HCT116 (cell line): ENCODE measurements around the gene AFF1. TPM values are rescaled to one million over a fixed set of nuclear protein-coding genes. Genes with fewer than 3 reads are reported as not detected.

ENCODE experiments used
- ATAC-seq: fragments of 200-7000 bp; cut with Tn5 transposase; 2 replicates; pipeline ENCODE4 v1.9.1; 2020; ENCODE audit warnings: mild to moderate bottlenecking, moderate library complexity
- BruUV-seq: library from RNA; stranded (reverse); fragments of 400-500 nt; replicated peaks from 2 replicates; lab custom pipeline; 2021; lab: Mats Ljungman, UMichigan
- CTCF ChIA-PET: fragments of 300-600 bp; sonication (Branson Sonifier 250); formaldehyde crosslinking; loops from one replicate; lab custom pipeline; 2021; ENCODE audit warnings: antibody characterized with exemption; lab: Charles Lee
- POLR2A ChIA-PET: fragments of 300-600, 350-600 bp; sonication (Branson Sonifier 250); formaldehyde crosslinking; loops from one replicate; lab custom pipeline; 2021; ENCODE audit warnings: antibody characterized with exemption; lab: Charles Lee
- RAD21 ChIA-PET, 2 experiments: fragments of 300-600 bp; sonication (Branson Sonifier 250); formaldehyde crosslinking; loops; one replicate each; lab custom pipeline; 2023; ENCODE audit warnings: low total read pairs in 2 of 2; ENCODE audit not compliant: uncharacterized antibody in 2 of 2, unreplicated experiment in 2 of 2, low non-redundant PET in 1 of 2; lab: Charles Lee
- DNase-seq: peaks from one replicate; pipeline ENCODE4 v3.0.0-alpha.2; 2010; ENCODE audit warnings: low read depth, low spot score
- H2AFZ ChIP-seq: fragments of 200-600 bp; shearing (Covaris generic), sonication (generic); 2 replicates; pipeline ENCODE4 v1.6.1; 2017; ENCODE audit warnings: low read depth, mixed run types, mixed read lengths, antibody characterized with exemption, low read length; ENCODE audit not compliant: poor library complexity, severe bottlenecking
- H3K27ac ChIP-seq: 2 replicates; pipeline ENCODE4 v1.5.1; 2012; ENCODE audit warnings: low read depth, low read length
- H3K27me3 ChIP-seq: fragments of 200-600 bp; sonication (generic); 2 replicates; pipeline ENCODE4 v1.6.1; 2016; ENCODE audit warnings: mixed run types, low read length, mixed read lengths; ENCODE audit not compliant: insufficient read depth
- H3K36me3 ChIP-seq, 2 experiments: fragments of 200-500 bp in 1 of 2; fragments of 200-600 bp in 1 of 2; sonication (Bioruptor generic) in 1 of 2; sonication (generic) in 1 of 2; 2 replicates each; pipeline versions ENCODE4 v1.5.1 to v1.6.1; 2014 to 2016; ENCODE audit warnings: low read length in 2 of 2, inconsistent platforms in 1 of 2, mixed read lengths in 1 of 2, mixed run types in 1 of 2; ENCODE audit not compliant: insufficient read depth in 2 of 2, control insufficient read depth in 1 of 2
- H3K4me1 ChIP-seq, 2 experiments: fragments of 200-600 bp in 1 of 2; sonication (generic) in 1 of 2; 2 replicates each; pipeline versions ENCODE4 v1.5.1 to v1.6.1; 2012 to 2017; ENCODE audit warnings: low read length in 2 of 2, inconsistent platforms in 1 of 2, mild to moderate bottlenecking in 1 of 2, mixed read lengths in 1 of 2, mixed run types in 1 of 2, moderate library complexity in 1 of 2; ENCODE audit not compliant: insufficient read depth in 2 of 2, control insufficient read depth in 1 of 2
- H3K4me2 ChIP-seq: fragments of 200-600 bp; sonication (generic); 2 replicates; pipeline ENCODE4 v1.6.1; 2017; ENCODE audit warnings: mixed run types, low read length, mixed read lengths
- H3K4me3 ChIP-seq, 2 experiments: fragments of 200-600 bp in 1 of 2; sonication (generic) in 1 of 2; replicated peaks in 1 of 2; 2 replicates each; pipeline ENCODE4 v1.5.1; 2011 to 2016; ENCODE audit warnings: low read length in 2 of 2, control low read depth in 1 of 2, low read depth in 1 of 2, mild to moderate bottlenecking in 1 of 2, mixed read lengths in 1 of 2, mixed run types in 1 of 2
- H3K79me2 ChIP-seq: fragments of 200-600 bp; sonication (generic); 2 replicates; pipeline ENCODE4 v1.6.1; 2017; ENCODE audit warnings: mild to moderate bottlenecking, mixed run types, low read length, moderate library complexity, mixed read lengths; ENCODE audit not compliant: insufficient read depth
- H3K9ac ChIP-seq: fragments of 200-600 bp; sonication (generic); 2 replicates; pipeline ENCODE4 v1.6.1; 2016; ENCODE audit warnings: low read length, mixed read lengths
- H3K9me2 ChIP-seq: fragments of 200-600 bp; sonication (generic), shearing (Covaris generic); 2 replicates; pipeline ENCODE4 v1.6.1; 2017; ENCODE audit warnings: mixed run types, mild to moderate bottlenecking, moderate library complexity; ENCODE audit not compliant: insufficient read depth
- H3K9me3 ChIP-seq, 2 experiments: fragments of 200-500 bp in 1 of 2; fragments of 200-600 bp in 1 of 2; sonication (Bioruptor generic) in 1 of 2; sonication (generic) in 1 of 2; 2 replicates each; pipeline ENCODE4 v1.6.1; 2014 to 2017; ENCODE audit warnings: low read length in 2 of 2, mixed read lengths in 2 of 2, inconsistent platforms in 1 of 2, low read depth in 1 of 2, mild to moderate bottlenecking in 1 of 2, mixed run types in 1 of 2, moderate library complexity in 1 of 2; ENCODE audit not compliant: control insufficient read depth in 1 of 2, insufficient read depth in 1 of 2
- H4K20me1 ChIP-seq: fragments of 200-600 bp; sonication (generic), shearing (Covaris generic); 2 replicates; pipeline ENCODE4 v1.6.1; 2017; ENCODE audit warnings: mixed run types, mild to moderate bottlenecking, moderate library complexity; ENCODE audit not compliant: insufficient read depth
- CBX3 ChIP-seq: IDR thresholded peaks from 2 replicates; pipeline ENCODE4 v1.6.1; 2012; ENCODE audit warnings: low read depth
- CEBPB ChIP-seq: IDR thresholded peaks from 2 replicates; pipeline ENCODE4 v1.6.1; 2012; ENCODE audit warnings: low read depth
- ELF1 ChIP-seq: IDR thresholded peaks from 2 replicates; pipeline ENCODE4 v1.6.1; 2012; ENCODE audit warnings: low read depth, borderline replicate concordance
- FOSL1 ChIP-seq: IDR thresholded peaks from 2 replicates; pipeline ENCODE4 v1.6.1; 2012; ENCODE audit warnings: low read depth
- JUND ChIP-seq: IDR thresholded peaks from 2 replicates; pipeline ENCODE4 v1.6.1; 2012
- SIN3A ChIP-seq: IDR thresholded peaks from 2 replicates; pipeline ENCODE4 v1.6.1; 2012; ENCODE audit warnings: low read depth
- SP1 ChIP-seq: IDR thresholded peaks from 2 replicates; pipeline ENCODE4 v1.6.1; 2012; ENCODE audit warnings: low read depth
- SRF ChIP-seq: IDR thresholded peaks from 2 replicates; pipeline ENCODE4 v1.6.1; 2012; ENCODE audit warnings: low read depth
- YY1 ChIP-seq: IDR thresholded peaks from 2 replicates; pipeline ENCODE4 v1.6.1; 2011; ENCODE audit warnings: low read length, low read depth, moderate library complexity, mild to moderate bottlenecking; ENCODE audit not compliant: insufficient replicate concordance; ENCODE audit errors: extremely low read depth
- ZNF274 ChIP-seq: fragments of 200-500 bp; sonication (Bioruptor generic); IDR thresholded peaks from 2 replicates; pipeline ENCODE4 v1.6.1; 2014; ENCODE audit warnings: mild to moderate bottlenecking, low read depth, low read length, inconsistent platforms
- intact Hi-C: fragments of 100-400 bp; cut with micrococcal nuclease; formaldehyde crosslinking; loops from 2 replicates; pipeline ENCODE4 v1.10.0; 2022
- total RNA-seq: library from RNA; stranded (reverse); gene quantifications from one replicate; pipeline ENCODE4 v1.2.1, GENCODE V29; 2021; ENCODE audit not compliant: unreplicated experiment
- TF ChIP-seq, protein P1 (sequence below): IDR thresholded peaks from 2 replicates; pipeline ENCODE4 v1.6.1; 2012
- TF ChIP-seq, protein P2 (sequence below), 3 experiments: fragments of 200-600 bp in 1 of 3; sonication (generic) in 1 of 3; IDR thresholded peaks in 2 of 3; conservative IDR thresholded peaks in 1 of 3; 2 replicates each; pipeline ENCODE4 v1.5.1; 2012 to 2017; ENCODE audit warnings: low read depth in 2 of 3, low read length in 2 of 3, antibody characterized with exemption in 1 of 3, borderline replicate concordance in 1 of 3, control low read depth in 1 of 3, mild to moderate bottlenecking in 1 of 3, mixed read lengths in 1 of 3, mixed run types in 1 of 3, moderate library complexity in 1 of 3; ENCODE audit not compliant: insufficient read depth in 1 of 3

AFF1 gene
- total RNA-seq, 1 experiment from 2014 or later: 43.1 TPM

DNA sequence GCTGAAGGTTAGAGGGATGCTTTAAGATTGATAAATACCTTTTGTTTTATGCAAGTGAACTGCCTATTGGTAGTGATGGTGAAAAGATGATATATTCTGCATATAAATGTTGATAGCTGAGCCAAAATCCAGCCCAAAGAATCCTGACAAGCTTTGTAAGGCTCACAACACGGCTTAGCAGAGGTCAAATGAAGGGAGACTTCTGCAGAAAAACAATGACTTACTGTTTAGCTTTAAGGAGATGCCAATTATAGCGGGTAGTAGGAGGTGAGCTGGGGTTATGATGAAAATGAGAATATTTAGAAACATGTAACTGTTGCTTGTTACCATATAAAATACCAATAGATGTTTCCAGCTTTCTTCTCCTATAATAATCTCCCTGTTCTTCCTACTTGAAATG is 97.1 kb downstream of the AFF1 start:
- H3K79me2 ChIP-seq: peaks cover 72% of the 10 kb centered on the region
- intact Hi-C loops: no loop called here

More for the DNA sequence above, 97.1 kb downstream of the AFF1 start:
- POLR2A ChIA-PET: interaction anchor here (0.9 kb wide), 1 partner anchor 26 kb away, joined by 5 read pairs; no protein-coding TSS in a partner anchor
- no peaks in the 10 kb centered on the region for H3K36me3 ChIP-seq
- H3K9me2 ChIP-seq: no peaks in the 10 kb centered on the region
- H4K20me1 ChIP-seq: no peaks in the 10 kb centered on the region; the same call in 1 of the 2 replicates
- DNase-seq: no peak
- no peaks in the 10 kb centered on the region for H3K9me3 ChIP-seq
- RAD21 ChIA-PET: no interaction called here
- H3K27ac ChIP-seq: no peak overlapping the region
- no peak for TF ChIP-seq SP1
- no peak for TF ChIP-seq CBX3
- TF ChIP-seq ZNF274: no peak
- TF ChIP-seq JUND: no peak
- no peak for TF ChIP-seq ELF1
- TF ChIP-seq, protein P1, sequence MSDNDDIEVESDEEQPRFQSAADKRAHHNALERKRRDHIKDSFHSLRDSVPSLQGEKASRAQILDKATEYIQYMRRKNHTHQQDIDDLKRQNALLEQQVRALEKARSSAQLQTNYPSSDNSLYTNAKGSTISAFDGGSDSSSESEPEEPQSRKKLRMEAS: no peak
- TF ChIP-seq, protein P2, sequence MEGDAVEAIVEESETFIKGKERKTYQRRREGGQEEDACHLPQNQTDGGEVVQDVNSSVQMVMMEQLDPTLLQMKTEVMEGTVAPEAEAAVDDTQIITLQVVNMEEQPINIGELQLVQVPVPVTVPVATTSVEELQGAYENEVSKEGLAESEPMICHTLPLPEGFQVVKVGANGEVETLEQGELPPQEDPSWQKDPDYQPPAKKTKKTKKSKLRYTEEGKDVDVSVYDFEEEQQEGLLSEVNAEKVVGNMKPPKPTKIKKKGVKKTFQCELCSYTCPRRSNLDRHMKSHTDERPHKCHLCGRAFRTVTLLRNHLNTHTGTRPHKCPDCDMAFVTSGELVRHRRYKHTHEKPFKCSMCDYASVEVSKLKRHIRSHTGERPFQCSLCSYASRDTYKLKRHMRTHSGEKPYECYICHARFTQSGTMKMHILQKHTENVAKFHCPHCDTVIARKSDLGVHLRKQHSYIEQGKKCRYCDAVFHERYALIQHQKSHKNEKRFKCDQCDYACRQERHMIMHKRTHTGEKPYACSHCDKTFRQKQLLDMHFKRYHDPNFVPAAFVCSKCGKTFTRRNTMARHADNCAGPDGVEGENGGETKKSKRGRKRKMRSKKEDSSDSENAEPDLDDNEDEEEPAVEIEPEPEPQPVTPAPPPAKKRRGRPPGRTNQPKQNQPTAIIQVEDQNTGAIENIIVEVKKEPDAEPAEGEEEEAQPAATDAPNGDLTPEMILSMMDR (IDR thresholded peaks at IDR 0.05 in 2 of 3, conservative IDR thresholded peaks at IDR 0.05 in 1 of 3; ENCODE audit: borderline replicate concordance in 1 of 3, insufficient read depth in 1 of 3, low read depth in 2 of 3, low read length in 2 of 3): no peak
- no peak for TF ChIP-seq CEBPB
- no peak for TF ChIP-seq YY1
- no peak for TF ChIP-seq FOSL1
- TF ChIP-seq SRF: no peak
- TF ChIP-seq SIN3A: no peak
- ATAC-seq: no peak
- no peak overlapping the region for H3K4me2 ChIP-seq
- no TSS peak for BruUV-seq
- no peak overlapping the region for H2AFZ ChIP-seq
- H3K4me3 ChIP-seq: no peak overlapping the region
- H3K9ac ChIP-seq: no peak overlapping the region
- H3K4me1 ChIP-seq: 0 out of 4 replicates have a peak, but pooled peaks cover 0 to 3% of the 10 kb centered on the region in 2 experiments
- CTCF ChIA-PET: interaction anchor here (1.1 kb wide), 1 partner anchor 9 kb away, joined by 3 read pairs; no protein-coding TSS in a partner anchor
- no peaks in the 10 kb centered on the region for H3K27me3 ChIP-seq
